GM18873 (cell line): Measurements from ENCODE around the gene SOCS3.

ENCODE experiments used
- ATAC-seq: cut with Tn5 transposase; IDR thresholded peaks from one replicate; pipeline ENCODE4 v1.9.1; 2021; ENCODE audit warnings: mild to moderate bottlenecking, moderate library complexity, moderate number of reproducible peaks; ENCODE audit not compliant: unreplicated experiment, low FRiP score

SOCS3 gene

GRCh38 chr17:78368854-78369495, 9.1 kb upstream of the SOCS3 start:
- ATAC-seq = no peak

GRCh38 chr17:78368348-78368747, 8.5 kb upstream of the SOCS3 start:
- ATAC-seq = no peak

- ATAC-seq = no peak
Observed at GRCh38 chr17:78367193-78367592, 7.3 kb upstream of the SOCS3 start.

- ATAC-seq = no peak
Observed at GRCh38 chr17:78366109-78366848, 6.4 kb upstream of the SOCS3 start.

GRCh38 chr17:78365561-78366108, 5.8 kb upstream of the SOCS3 start:
- no peak for ATAC-seq

GRCh38 chr17:78364436-78365281, 4.8 kb upstream of the SOCS3 start:
- ATAC-seq = no peak

- no peak for ATAC-seq
Observed at GRCh38 chr17:78362671-78363070, 2.8 kb upstream of the SOCS3 start.

- ATAC-seq = no peak
Observed at GRCh38 chr17:78362232-78362631, 2.4 kb upstream of the SOCS3 start.

GRCh38 chr17:78361225-78361701, 1.4 kb upstream of the SOCS3 start:
- ATAC-seq = no peak

GRCh38 chr17:78360371-78361224, 721 bp upstream of the SOCS3 start:
- no peak for ATAC-seq

GRCh38 chr17:78359321-78359996, 418 bp downstream of the SOCS3 start:
- no peak for ATAC-seq

GRCh38 chr17:78358538-78359320, 1.1 kb downstream of the SOCS3 start:
- ATAC-seq = no peak

GRCh38 chr17:78357672-78358537, 2.0 kb downstream of the SOCS3 start:
- ATAC-seq = no peak

GRCh38 chr17:78357177-78357586, 2.7 kb downstream of the SOCS3 start:
- no peak for ATAC-seq

- ATAC-seq = peak; percentile 51
Observed at GRCh38 chr17:78356101-78356713, 3.7 kb downstream of the SOCS3 start.

- no peak for ATAC-seq
Observed at GRCh38 chr17:78355701-78356100, 4.2 kb downstream of the SOCS3 start.

GRCh38 chr17:78355045-78355641, 4.7 kb downstream of the SOCS3 start:
- no peak for ATAC-seq
